ENCODE measurements around the gene FTCD.
"Not testable (repeated sequence)": the region's sequence is repeated elsewhere in the genome, so short reads cannot be mapped to it uniquely, and the experiment has no call there.

Gene FTCD

DNA sequence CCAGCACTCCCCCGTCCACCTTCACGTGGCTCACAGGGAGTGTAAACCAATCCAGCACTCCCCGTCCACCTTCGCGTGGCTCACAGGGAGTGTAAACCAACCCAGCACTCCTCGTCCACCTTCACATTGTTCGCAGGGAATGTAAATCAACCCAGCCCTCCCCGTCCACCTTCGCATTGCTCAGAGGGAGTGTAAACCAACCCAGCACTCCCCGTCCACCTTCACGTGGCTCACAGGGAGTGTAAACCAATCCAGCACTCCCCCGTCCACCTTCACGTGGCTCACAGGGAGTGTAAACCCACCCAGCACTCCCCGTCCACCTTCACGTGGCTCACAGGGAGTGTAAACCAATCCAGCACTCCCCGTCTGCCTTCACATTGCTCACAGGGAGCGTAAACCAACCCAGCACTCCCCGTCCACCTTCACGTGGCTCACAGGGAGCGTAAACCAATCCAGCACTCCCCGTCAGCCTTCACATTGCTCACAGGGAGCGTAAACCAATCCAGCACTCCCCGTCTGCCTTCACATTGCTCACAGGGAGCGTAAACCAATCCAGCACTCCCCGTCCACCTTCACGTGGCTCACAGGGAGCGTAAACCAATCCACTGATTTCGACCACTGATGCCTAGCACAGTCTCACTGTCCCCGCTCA is 14.9 kb downstream of the FTCD start:
- not testable (repeated sequence) for H3K4me3 Mint-ChIP-seq; H3K36me3 Mint-ChIP-seq (ENCODE audit: insufficient read depth); DNase-seq; ATAC-seq (replicated peaks); H3K4me1 Mint-ChIP-seq (ENCODE audit: low read depth in 2 of 2); H3K9me3 Mint-ChIP-seq
- Mint-ChIP-seq H3K27ac (peak overlapping the region in 1 of 2 donors; percentile 81), H3K27me3 (peaks cover 13 to 44% of the 10 kb centered on the region in 2 donors)

DNA sequence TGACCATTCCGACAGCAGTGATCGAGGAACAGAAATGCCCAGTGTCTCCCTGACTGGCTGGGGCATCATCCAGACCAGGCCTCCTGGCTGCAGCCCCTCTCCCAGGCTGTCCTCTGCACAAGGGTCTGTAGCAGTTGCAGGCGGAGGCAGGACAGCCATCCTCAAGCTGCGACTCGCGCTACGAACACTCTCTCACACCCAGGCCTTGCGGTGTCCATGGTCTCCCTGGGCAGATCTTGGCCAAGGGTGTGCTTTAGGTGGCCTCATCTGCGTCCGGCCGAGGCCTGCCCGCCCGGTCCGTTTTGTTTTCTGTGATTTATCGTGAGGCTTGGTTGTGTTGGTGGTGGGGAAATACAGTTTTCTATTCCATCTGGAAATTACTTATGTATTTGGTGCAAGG is 15.7 kb downstream of the FTCD start:
- no peaks in the 10 kb centered on the region for H3K9me3 Mint-ChIP-seq
- H3K27me3 Mint-ChIP-seq = peaks cover 13 to 44% of the 10 kb centered on the region in 2 donors
- H3K36me3 Mint-ChIP-seq (ENCODE audit: insufficient read depth) = peaks cover 2% of the 10 kb centered on the region
- no peak overlapping the region for H3K4me3 Mint-ChIP-seq
- H3K27ac Mint-ChIP-seq = no peak overlapping the region
- ATAC-seq (replicated peaks) (no peak), DNase-seq (no peak)
- H3K4me1 Mint-ChIP-seq (ENCODE audit: low read depth in 2 of 2) = peaks cover 5 to 8% of the 10 kb centered on the region in 2 donors

DNA sequence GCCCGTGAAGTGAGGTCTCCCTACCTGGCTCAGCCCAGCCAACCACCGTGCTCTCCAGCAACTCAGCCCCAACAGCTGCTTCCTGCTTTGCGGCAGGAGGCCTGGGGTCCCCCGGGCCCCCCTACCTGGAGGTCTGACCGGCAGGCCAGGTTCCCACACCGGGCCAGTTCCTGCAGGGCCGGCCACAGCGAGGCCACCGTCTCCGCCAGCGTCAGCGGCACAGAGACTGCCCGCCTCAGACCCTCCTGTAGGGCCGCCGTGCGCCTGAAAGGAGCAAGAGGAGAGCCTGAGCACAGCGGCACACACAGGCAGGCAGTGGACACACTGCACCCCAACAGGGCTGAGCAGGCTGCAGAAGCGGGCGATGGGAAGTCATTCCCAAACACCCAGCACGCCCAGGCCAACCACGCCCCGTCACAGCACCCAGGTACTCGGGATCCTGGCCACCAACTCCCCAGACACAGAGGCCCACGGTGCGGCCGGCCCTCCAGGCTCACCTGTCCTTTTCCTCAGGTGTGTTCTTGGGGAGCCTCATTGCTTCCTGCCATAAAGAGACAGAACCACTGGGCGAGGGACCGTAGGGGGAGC is 16.9 kb downstream of the FTCD start:
- ATAC-seq (replicated peaks) (no peak), DNase-seq (no peak)
- H3K4me3 Mint-ChIP-seq = no peak overlapping the region
- H3K36me3 Mint-ChIP-seq (ENCODE audit: insufficient read depth) = peaks cover 4% of the 10 kb centered on the region
- no peaks in the 10 kb centered on the region for H3K9me3 Mint-ChIP-seq
- peaks cover under 1 to 1% of the 10 kb centered on the region in 2 donors for H3K4me1 Mint-ChIP-seq (ENCODE audit: low read depth in 2 of 2)
- H3K27ac Mint-ChIP-seq = no peak overlapping the region
- peaks cover 13 to 44% of the 10 kb centered on the region in 2 donors for H3K27me3 Mint-ChIP-seq

GRCh38 chr21:46137908-46138307 is 17.5 kb downstream of the FTCD start:
- H3K36me3 Mint-ChIP-seq (ENCODE audit: insufficient read depth) = peaks cover 4% of the 10 kb centered on the region
- H3K4me1 Mint-ChIP-seq (ENCODE audit: low read depth in 2 of 2) = peaks cover 0 to 1% of the 10 kb centered on the region in 2 donors
- no peak overlapping the region for H3K27ac Mint-ChIP-seq
- ATAC-seq (replicated peaks) = no peak
- DNase-seq = no peak
- no peaks in the 10 kb centered on the region for H3K9me3 Mint-ChIP-seq
- H3K27me3 Mint-ChIP-seq = peaks cover 13 to 44% of the 10 kb centered on the region in 2 donors
- no peak overlapping the region for H3K4me3 Mint-ChIP-seq

GRCh38 chr21:46136739-46137349 is 18.5 kb downstream of the FTCD start:
- Mint-ChIP-seq H3K9me3 (no peaks in the 10 kb centered on the region), H3K4me3 (no peak overlapping the region), H3K27me3 (peaks cover 13 to 44% of the 10 kb centered on the region in 2 donors), H3K36me3 (ENCODE audit: insufficient read depth) (peaks cover 4% of the 10 kb centered on the region), H3K27ac (no peak overlapping the region), H3K4me1 (ENCODE audit: low read depth in 2 of 2) (peaks cover 0 to 1% of the 10 kb centered on the region in 2 donors)
- ATAC-seq (replicated peaks) = no peak
- no peak for DNase-seq

DNA sequence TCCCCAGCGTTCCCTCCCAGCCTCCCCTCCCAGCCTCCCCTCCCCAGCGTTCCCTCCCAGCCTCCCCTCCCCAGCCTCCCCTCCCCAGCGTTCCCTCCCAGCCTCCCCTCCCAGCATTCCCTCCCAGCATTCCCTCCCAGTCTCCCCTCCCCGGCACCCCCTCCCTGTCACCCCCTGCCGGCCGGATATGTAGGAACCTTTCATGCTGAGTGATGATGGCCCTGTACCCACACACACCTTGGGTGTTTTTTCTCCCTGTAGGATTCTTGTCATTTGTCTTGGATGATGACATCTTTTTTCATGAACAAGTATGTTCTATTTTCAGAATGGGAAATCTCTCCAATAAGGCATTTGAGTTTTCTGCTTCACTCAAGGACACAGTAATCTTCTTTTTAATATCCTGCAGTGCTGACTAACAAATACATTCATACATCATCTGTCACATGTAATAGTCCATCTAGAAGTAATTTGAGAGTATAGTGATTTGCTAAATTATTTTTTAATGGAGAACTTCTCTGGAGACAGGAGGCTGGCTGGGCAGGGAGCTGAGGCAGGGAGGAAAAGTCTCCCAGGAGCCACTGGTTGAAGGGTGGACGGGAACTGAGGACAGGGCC is 19.5 kb downstream of the FTCD start:
- H3K4me1 Mint-ChIP-seq (ENCODE audit: low read depth in 2 of 2) = no peaks in the 10 kb centered on the region
- DNase-seq (no peak), ATAC-seq (replicated peaks) (no peak)
- H3K36me3 Mint-ChIP-seq (ENCODE audit: insufficient read depth) = peaks cover 8% of the 10 kb centered on the region
- H3K27ac Mint-ChIP-seq = no peak overlapping the region
- H3K27me3 Mint-ChIP-seq = peaks cover 13 to 42% of the 10 kb centered on the region in 2 donors
- no peaks in the 10 kb centered on the region for H3K9me3 Mint-ChIP-seq
- H3K4me3 Mint-ChIP-seq = no peak overlapping the region

DNA sequence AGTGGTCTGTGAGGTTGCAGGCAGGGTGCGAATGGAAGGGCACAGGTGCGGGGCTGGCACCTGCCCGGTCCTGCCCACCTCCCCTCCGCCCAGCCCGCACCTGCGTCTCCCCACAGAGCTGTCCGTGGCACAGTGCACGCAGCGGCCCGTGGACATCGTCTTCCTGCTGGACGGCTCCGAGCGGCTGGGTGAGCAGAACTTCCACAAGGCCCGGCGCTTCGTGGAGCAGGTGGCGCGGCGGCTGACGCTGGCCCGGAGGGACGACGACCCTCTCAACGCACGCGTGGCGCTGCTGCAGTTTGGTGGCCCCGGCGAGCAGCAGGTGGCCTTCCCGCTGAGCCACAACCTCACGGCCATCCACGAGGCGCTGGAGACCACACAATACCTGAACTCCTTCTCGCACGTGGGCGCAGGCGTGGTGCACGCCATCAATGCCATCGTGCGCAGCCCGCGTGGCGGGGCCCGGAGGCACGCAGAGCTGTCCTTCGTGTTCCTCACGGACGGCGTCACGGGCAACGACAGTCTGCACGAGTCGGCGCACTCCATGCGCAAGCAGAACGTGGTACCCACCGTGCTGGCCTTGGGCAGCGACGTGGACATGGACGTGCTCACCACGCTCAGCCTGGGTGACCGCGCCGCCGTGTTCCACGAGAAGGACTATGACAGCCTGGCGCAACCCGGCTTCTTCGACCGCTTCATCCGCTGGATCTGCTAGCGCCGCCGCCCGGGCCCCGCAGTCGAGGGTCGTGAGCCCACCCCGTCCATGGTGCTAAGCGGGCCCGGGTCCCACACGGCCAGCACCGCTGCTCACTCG is 23.3 kb downstream of the FTCD start:
- ATAC-seq (replicated peaks) (no peak), DNase-seq (no peak)
- Mint-ChIP-seq H3K27ac (no peak overlapping the region), H3K4me3 (no peak overlapping the region), H3K27me3 (peaks cover 5 to 10% of the 10 kb centered on the region in 2 donors), H3K4me1 (ENCODE audit: low read depth in 2 of 2) (no peaks in the 10 kb centered on the region), H3K9me3 (no peaks in the 10 kb centered on the region), H3K36me3 (ENCODE audit: insufficient read depth) (peaks cover 13% of the 10 kb centered on the region)

DNA sequence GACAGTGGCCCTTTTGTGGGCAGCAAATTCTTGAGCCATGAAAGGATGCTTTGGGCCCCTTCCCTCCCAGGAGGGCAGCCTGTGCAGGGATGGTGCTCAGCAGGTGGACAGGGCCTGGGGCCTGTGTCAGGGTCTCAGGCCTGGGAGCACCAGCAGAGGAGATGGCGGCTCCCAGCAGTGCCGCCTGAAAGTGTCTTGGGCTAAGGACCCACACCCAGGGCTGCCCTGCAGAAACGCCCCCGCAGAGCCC is 23.9 kb downstream of the FTCD start:
- ATAC-seq (replicated peaks) = no peak
- no peaks in the 10 kb centered on the region for H3K4me1 Mint-ChIP-seq (ENCODE audit: low read depth in 2 of 2)
- no peak overlapping the region for H3K4me3 Mint-ChIP-seq
- H3K36me3 Mint-ChIP-seq (ENCODE audit: insufficient read depth) = peaks cover 13% of the 10 kb centered on the region
- no peaks in the 10 kb centered on the region for H3K9me3 Mint-ChIP-seq
- H3K27ac Mint-ChIP-seq = no peak overlapping the region
- DNase-seq = no peak
- peaks cover 4 to 5% of the 10 kb centered on the region in 2 donors for H3K27me3 Mint-ChIP-seq

DNA sequence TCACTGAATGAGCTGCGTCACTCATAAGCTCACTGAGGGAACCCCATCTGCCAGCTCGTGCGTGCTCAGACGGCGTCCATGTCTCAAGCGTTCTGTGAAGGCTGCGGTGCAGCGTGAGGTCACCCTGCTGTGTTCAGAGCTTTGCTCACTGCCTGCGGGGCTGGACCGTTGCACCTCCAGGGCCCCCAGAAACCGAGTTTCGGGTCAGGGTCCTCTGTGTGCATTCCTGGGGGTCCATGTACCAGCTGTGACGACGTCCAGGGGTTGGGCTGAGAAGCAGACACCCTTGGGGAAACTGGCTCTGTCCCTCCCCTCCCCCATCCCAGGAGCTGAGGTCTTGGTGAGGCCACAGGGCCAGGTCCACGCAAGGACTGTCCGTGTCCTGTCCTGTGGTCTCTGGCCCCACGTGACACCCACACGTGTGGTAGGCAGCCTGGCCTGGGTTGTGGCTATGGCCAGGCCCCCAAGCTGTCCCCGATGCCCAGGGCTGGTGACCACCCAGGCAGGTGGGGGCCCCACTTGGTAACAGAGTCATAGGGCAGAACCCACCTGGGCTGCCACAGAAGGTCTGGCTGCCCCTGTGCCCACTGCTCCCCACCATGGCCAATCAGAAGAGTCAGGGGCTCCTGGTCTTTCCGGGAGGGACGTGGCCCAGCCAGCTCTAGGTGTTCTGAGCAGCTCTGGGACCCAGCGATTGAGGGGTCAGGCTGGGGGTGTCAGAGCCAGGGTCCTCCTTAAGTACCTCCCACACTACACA is 24.4 kb downstream of the FTCD start:
- Mint-ChIP-seq H3K27ac (no peak overlapping the region), H3K27me3 (peaks cover 0 to 3% of the 10 kb centered on the region in 2 donors), H3K9me3 (no peaks in the 10 kb centered on the region), H3K4me1 (ENCODE audit: low read depth in 2 of 2) (no peaks in the 10 kb centered on the region), H3K36me3 (ENCODE audit: insufficient read depth) (peaks cover 13% of the 10 kb centered on the region), H3K4me3 (no peak overlapping the region)
- no peak for DNase-seq
- ATAC-seq (replicated peaks) = no peak

- no peak overlapping the region for H3K27ac Mint-ChIP-seq
- ATAC-seq (replicated peaks) (no peak), DNase-seq (no peak)
- H3K36me3 Mint-ChIP-seq (ENCODE audit: insufficient read depth) = peaks cover 13% of the 10 kb centered on the region
- no peak overlapping the region for H3K4me3 Mint-ChIP-seq
- no peaks in the 10 kb centered on the region for H3K27me3 Mint-ChIP-seq
- H3K4me1 Mint-ChIP-seq (ENCODE audit: low read depth in 2 of 2) = no peaks in the 10 kb centered on the region
- no peaks in the 10 kb centered on the region for H3K9me3 Mint-ChIP-seq
Observed at GRCh38 chr21:46129846-46130651, 25.3 kb downstream of the FTCD start.

GRCh38 chr21:46128933-46129571 is 26.3 kb downstream of the FTCD start:
- Mint-ChIP-seq H3K4me1 (ENCODE audit: low read depth in 2 of 2) (no peaks in the 10 kb centered on the region), H3K27ac (peak overlapping the region in 1 of 2 donors; percentile 68), H3K27me3 (no peaks in the 10 kb centered on the region), H3K36me3 (ENCODE audit: insufficient read depth) (peaks cover 10% of the 10 kb centered on the region), H3K9me3 (no peaks in the 10 kb centered on the region), H3K4me3 (no peak overlapping the region)
- ATAC-seq (replicated peaks) (no peak), DNase-seq (no peak)
